IMR-90 (cell line): ENCODE data around the gene HDAC8. TPM values are rescaled to one million over a fixed set of nuclear protein-coding genes. Genes with fewer than 3 reads are reported as not detected.
"Not testable (repeated sequence)": the region's sequence is repeated elsewhere in the genome, so short reads cannot be mapped to it uniquely, and the experiment has no call there.

Experiments used
- ATAC-seq: fragments of 200-7000 bp; cut with Tn5 transposase; 2 replicates; pipeline ENCODE4 v1.9.1; 2020; ENCODE audit warnings: low read depth, mild to moderate bottlenecking, moderate library complexity
- BruUV-seq: library from RNA; stranded (reverse); fragments of 400-500 nt; replicated peaks from 2 replicates; lab custom pipeline; 2021; lab: Mats Ljungman, UMichigan
- CTCF ChIA-PET: fragments of 300-600 bp; formaldehyde crosslinking; extraction: SDS; loops from one replicate; lab custom pipeline; 2021; ENCODE audit warnings: antibody characterized with exemption; lab: Yijun Ruan, JAX
- POLR2A ChIA-PET: fragments of 300-600 bp; sonication (Branson Sonifier 250); formaldehyde crosslinking; loops from one replicate; lab custom pipeline; 2022; ENCODE audit warnings: antibody characterized with exemption; ENCODE audit not compliant: unreplicated experiment; lab: Charles Lee
- DNase-seq: peaks from one replicate; pipeline ENCODE4 v3.0.0; 2013
- H2AFZ ChIP-seq: replicated peaks from 2 replicates; pipeline ENCODE3; 2013; ENCODE audit warnings: low read length, mild to moderate bottlenecking; ENCODE audit not compliant: poor library complexity
- H2AK5ac ChIP-seq: 2 replicates; pipeline ENCODE4 v1.6.1; 2013; ENCODE audit warnings: low read depth, low read length, inconsistent platforms
- H2AK9ac ChIP-seq: replicated peaks from 2 replicates; pipeline ENCODE3; 2013; ENCODE audit warnings: mild to moderate bottlenecking, low read depth, low read length, moderate library complexity; ENCODE audit not compliant: poor library complexity
- H2BK120ac ChIP-seq: 2 replicates; pipeline ENCODE4 v1.6.1; 2013; ENCODE audit warnings: low read depth, low read length, inconsistent platforms
- H2BK15ac ChIP-seq: 3 replicates; pipeline ENCODE4 v1.6.1; 2013; ENCODE audit warnings: low read depth, low read length, inconsistent platforms
- H2BK20ac ChIP-seq: 2 replicates; pipeline ENCODE4 v1.6.1; 2013; ENCODE audit warnings: low read depth, mild to moderate bottlenecking, inconsistent platforms, low read length, moderate library complexity
- H2BK5ac ChIP-seq: 2 replicates; pipeline ENCODE4 v1.6.1; 2013; ENCODE audit warnings: mild to moderate bottlenecking, low read depth, low read length, inconsistent platforms; ENCODE audit not compliant: poor library complexity, severe bottlenecking
- H3K14ac ChIP-seq: replicated peaks from 2 replicates; pipeline ENCODE4 v1.6.1; 2013; ENCODE audit warnings: low read depth, low read length, inconsistent platforms
- H3K18ac ChIP-seq: 2 replicates; pipeline ENCODE4 v1.6.1; 2013; ENCODE audit warnings: low read depth, low read length, control low read depth
- H3K23ac ChIP-seq: 2 replicates; pipeline ENCODE4 v1.6.1; 2013; ENCODE audit warnings: low read depth, low read length, inconsistent platforms
- H3K27ac ChIP-seq: 2 replicates; pipeline ENCODE4 v1.5.1; 2013; ENCODE audit warnings: mild to moderate bottlenecking, control low read depth, low read length; ENCODE audit not compliant: insufficient read depth
- H3K27me3 ChIP-seq: 2 replicates; pipeline ENCODE4 v1.6.1; 2013; ENCODE audit warnings: low read length; ENCODE audit not compliant: control insufficient read depth, insufficient read depth
- H3K36me3 ChIP-seq: 2 replicates; pipeline ENCODE4 v1.6.1; 2013; ENCODE audit warnings: low read length, mixed read lengths; ENCODE audit not compliant: control insufficient read depth, insufficient read depth
- H3K4ac ChIP-seq: 2 replicates; pipeline ENCODE4 v1.6.1; 2013; ENCODE audit warnings: low read depth, low read length, inconsistent platforms
- H3K4me1 ChIP-seq: 2 replicates; pipeline ENCODE4 v1.6.1; 2013; ENCODE audit warnings: low read length, mixed read lengths; ENCODE audit not compliant: control insufficient read depth, insufficient read depth
- H3K4me2 ChIP-seq: 2 replicates; pipeline ENCODE4 v1.6.1; 2013; ENCODE audit warnings: low read depth, mild to moderate bottlenecking, control low read depth, low read length, moderate library complexity
- H3K4me3 ChIP-seq: 2 replicates; pipeline ENCODE4 v1.5.1; 2013; ENCODE audit warnings: low read depth, mild to moderate bottlenecking, control low read depth, low read length, moderate library complexity; ENCODE audit not compliant: insufficient read depth
- H3K56ac ChIP-seq: 2 replicates; pipeline ENCODE4 v1.6.1; 2013; ENCODE audit warnings: low read length, inconsistent platforms; ENCODE audit not compliant: insufficient read depth; ENCODE audit errors: extremely low read depth
- H3K79me1 ChIP-seq, 2 experiments: 2 replicates each; pipeline ENCODE4 v1.6.1; 2013; ENCODE audit warnings: low read length in 2 of 2, inconsistent platforms in 1 of 2, low read depth in 1 of 2
- H3K9ac ChIP-seq: 2 replicates; pipeline ENCODE4 v1.6.1; 2013; ENCODE audit warnings: low read depth, low read length, control low read depth
- H3K9me1 ChIP-seq: 2 replicates; pipeline ENCODE4 v1.6.1; 2013; ENCODE audit warnings: low read length, inconsistent platforms; ENCODE audit not compliant: insufficient read depth
- H3K9me3 ChIP-seq: 2 replicates; pipeline ENCODE4 v1.6.1; 2013; ENCODE audit warnings: low read length; ENCODE audit not compliant: control insufficient read depth, insufficient read depth
- H4K20me1 ChIP-seq: 2 replicates; pipeline ENCODE4 v1.6.1; 2013; ENCODE audit warnings: low read length, inconsistent platforms; ENCODE audit not compliant: insufficient read depth
- H4K5ac ChIP-seq: 2 replicates; pipeline ENCODE4 v1.6.1; 2013; ENCODE audit warnings: mild to moderate bottlenecking, low read depth, low read length, control low read depth
- H4K8ac ChIP-seq, 2 experiments: 2 replicates each; pipeline ENCODE4 v1.6.1; 2013; ENCODE audit warnings: low read depth in 2 of 2, low read length in 2 of 2, control low read depth in 1 of 2, inconsistent platforms in 1 of 2
- H4K91ac ChIP-seq: 2 replicates; pipeline ENCODE4 v1.6.1; 2013; ENCODE audit warnings: low read depth, low read length, inconsistent platforms; ENCODE audit not compliant: insufficient read depth
- WGBS, 2 experiments: methylation state at CpG; one replicate each; pipeline versions ENCODE4 v1.1.5 to v1.1.7; 2013; ENCODE audit warnings: missing lambda C conversion rate in 2 of 2; ENCODE audit not compliant: insufficient read length in 1 of 2; ENCODE audit errors: extremely low coverage in 2 of 2; 5-methylcytosine and 5-hydroxymethylcytosine counted together
- dilution Hi-C: fragments of 300-500 bp; cut with HindIII; formaldehyde crosslinking; loops from one replicate; pipeline ENCODE4 v1.14.3; 2018; ENCODE audit warnings: low sequenced_read_pairs; ENCODE audit not compliant: unreplicated experiment
- in situ Hi-C: fragments of 300-500 bp; cut with MboI; formaldehyde crosslinking; loops from 3 replicates; pipeline ENCODE4 v1.14.3; 2019; ENCODE audit warnings: low sequenced_read_pairs, inconsistent platforms, mixed read lengths
- intact Hi-C: fragments of 100-400 bp; cut with micrococcal nuclease; formaldehyde crosslinking; loops from 2 replicates; pipeline ENCODE4 v1.10.0; 2022
- polyA plus RNA-seq, 3 experiments: library from polyadenylated mRNA; depleted of rRNA; stranded (reverse); fragments of >200 nt; gene quantifications; 2 replicates each; pipeline ENCODE4 v1.2.3, GENCODE V29; 2012; ENCODE audit warnings: low replicate concordance in 1 of 3
- total RNA-seq: library from RNA; depleted of rRNA; stranded (reverse); fragments of >200 nt; gene quantifications from 2 replicates; pipeline ENCODE4 v1.2.3, GENCODE V29; 2012

Gene HDAC8
- total and polyA plus RNA-seq, 2 of the 4 experiments (the other 2 are of a cell fraction), result 16.1 to 28.5 TPM

- H3K9me3 ChIP-seq, H2BK20ac ChIP-seq, CTCF ChIA-PET, H3K18ac ChIP-seq, in situ Hi-C loops, H2BK5ac ChIP-seq, BruUV-seq, H4K91ac ChIP-seq, H2BK120ac ChIP-seq, H3K4ac ChIP-seq, POLR2A ChIA-PET, H4K20me1 ChIP-seq, DNase-seq, H3K27ac ChIP-seq, H3K4me3 ChIP-seq, H2BK15ac ChIP-seq, H4K5ac ChIP-seq, H3K23ac ChIP-seq, H2AK5ac ChIP-seq, H3K9me1 ChIP-seq, intact Hi-C loops, H3K36me3 ChIP-seq, H2AFZ ChIP-seq, H3K4me1 ChIP-seq, H3K79me1 ChIP-seq, H3K14ac ChIP-seq, H3K56ac ChIP-seq, H4K8ac ChIP-seq, H3K4me2 ChIP-seq, H2AK9ac ChIP-seq, ATAC-seq, H3K9ac ChIP-seq, dilution Hi-C loops: not testable (repeated sequence)
- peaks cover 29% of the 10 kb centered on the region for H3K27me3 ChIP-seq
- no CpG with 5 or more reads among the region's 8 CpGs for WGBS, 2 experiments
These were observed 253.0 kb downstream of the HDAC8 start for GRCh38 chrX:72319651-72320050.
